GM12878 (cell line): Measurements from ENCODE around the gene SYMPK. TPM values are rescaled to one million over a fixed set of nuclear protein-coding genes. Genes with fewer than 3 reads are reported as not detected.

Source experiments
- ATAC-seq: fragments of 200-7000 bp; cut with Tn5 transposase; 3 replicates; pipeline ENCODE4 v1.9.1; 2020; ENCODE audit warnings: mild to moderate bottlenecking, moderate library complexity
- BruUV-seq: library from RNA; stranded (reverse); fragments of 400-500 nt; replicated peaks from 2 replicates; lab custom pipeline; 2021; lab: Mats Ljungman, UMichigan
- CTCF ChIA-PET: fragments of 300-600 bp; sonication (Branson Sonifier 250); formaldehyde crosslinking; extraction: SDS; loops from one replicate; lab custom pipeline; 2021; ENCODE audit warnings: inconsistent platforms; lab: Yijun Ruan, JAX
- POLR2A ChIA-PET: fragments of 350-600 bp; formaldehyde crosslinking; extraction: SDS; loops from one replicate; lab custom pipeline; 2021; ENCODE audit warnings: inconsistent platforms; lab: Charles Lee
- RAD21 ChIA-PET: fragments of 300-600 bp; sonication (Branson Sonifier 250); formaldehyde crosslinking; loops from one replicate; lab custom pipeline; 2023; ENCODE audit warnings: antibody characterized with exemption; ENCODE audit not compliant: unreplicated experiment; lab: Charles Lee
- SMC1A ChIA-PET: fragments of 300-600 bp; sonication (Branson Sonifier 250); formaldehyde crosslinking; loops from one replicate; lab custom pipeline; 2023; ENCODE audit not compliant: unreplicated experiment, uncharacterized antibody; lab: Charles Lee
- DNase-seq: peaks from one replicate; pipeline ENCODE4 v3.0.0-alpha.2; 2011; ENCODE audit warnings: low read depth, low spot score
- FAIRE-seq: peaks from 3 replicates; lab custom pipeline; 2011; peaks lifted over from hg19 to GRCh38; lab: Jason Lieb, UNC
- H2AFZ ChIP-seq: 2 replicates; pipeline ENCODE4 v1.6.0; 2011; ENCODE audit warnings: low read depth, low read length, control low read depth; ENCODE audit not compliant: control insufficient read depth
- H3K27ac ChIP-seq: 2 replicates; pipeline ENCODE4 v1.5.1; 2011; ENCODE audit warnings: control low read depth; ENCODE audit not compliant: control insufficient read depth, insufficient read depth
- H3K27me3 ChIP-seq, 2 experiments: replicated peaks in 1 of 2; 2 replicates each; pipeline versions ENCODE4 v1.6.0 to v1.6.1; 2011; ENCODE audit warnings: low read length in 1 of 2; ENCODE audit not compliant: control insufficient read depth in 2 of 2, insufficient read depth in 2 of 2
- H3K36me3 ChIP-seq, 2 experiments: 2 replicates each; pipeline ENCODE4 v1.5.1; 2011; ENCODE audit warnings: low read length in 1 of 2; ENCODE audit not compliant: control insufficient read depth in 2 of 2, insufficient read depth in 2 of 2
- H3K4me1 ChIP-seq: 2 replicates; pipeline ENCODE4 v1.6.1; 2011; ENCODE audit warnings: mild to moderate bottlenecking, low read length, moderate library complexity, mixed read lengths; ENCODE audit not compliant: control insufficient read depth, insufficient read depth
- H3K4me2 ChIP-seq: 2 replicates; pipeline ENCODE4 v1.6.0; 2011; ENCODE audit warnings: control low read depth; ENCODE audit not compliant: control insufficient read depth, insufficient read depth
- H3K4me3 ChIP-seq: fragments of 200-600 bp; sonication (generic); 2 replicates; pipeline ENCODE4 v1.5.1; 2016
- H3K79me2 ChIP-seq: 2 replicates; pipeline ENCODE4 v1.6.0; 2011; ENCODE audit warnings: low read length; ENCODE audit not compliant: control insufficient read depth, insufficient read depth
- H3K9ac ChIP-seq: 2 replicates; pipeline ENCODE4 v1.8.0; 2011; ENCODE audit warnings: low read length, control low read depth, mixed read lengths; ENCODE audit not compliant: control insufficient read depth, insufficient read depth
- H3K9me3 ChIP-seq: replicated peaks from 3 replicates; pipeline ENCODE4 v1.5.1; 2011; ENCODE audit warnings: mild to moderate bottlenecking, low read length; ENCODE audit not compliant: control insufficient read depth, insufficient read depth
- H4K20me1 ChIP-seq: 2 replicates; pipeline ENCODE4 v1.6.0; 2011; ENCODE audit not compliant: control insufficient read depth, insufficient read depth
- CREB1 ChIP-seq: IDR thresholded peaks from 2 replicates; pipeline ENCODE4 v1.6.1; 2012; ENCODE audit warnings: low read depth, mild to moderate bottlenecking, inconsistent platforms
- IKZF1 ChIP-seq: fragments of 450-650 bp; conservative IDR thresholded peaks from 2 replicates; pipeline ENCODE4 v1.6.1; 2017; ENCODE audit warnings: antibody characterized with exemption, mild to moderate bottlenecking
- IKZF2 ChIP-seq, 2 experiments: fragments of 450-650 bp; IDR thresholded peaks; 2 replicates each; pipeline ENCODE4 v1.6.1; 2017; ENCODE audit warnings: mild to moderate bottlenecking in 2 of 2, moderate library complexity in 2 of 2
- MYB ChIP-seq: fragments of 150-350 bp; IDR thresholded peaks from 2 replicates; pipeline ENCODE4 v1.6.1; 2014; ENCODE audit warnings: mild to moderate bottlenecking, low read depth, low read length, borderline replicate concordance
- SIX5 ChIP-seq: IDR thresholded peaks from 2 replicates; pipeline ENCODE4 v1.6.1; 2011; ENCODE audit warnings: mild to moderate bottlenecking, low read depth, low read length, moderate library complexity; ENCODE audit not compliant: severe bottlenecking
- WGBS: methylation state at CpG from one replicate; pipeline ENCODE4 v1.1.6; 2016; ENCODE audit warnings: low lambda C conversion rate; ENCODE audit not compliant: insufficient replicate concordance, insufficient coverage; ENCODE audit errors: missing lambda C conversion rate; 5-methylcytosine and 5-hydroxymethylcytosine counted together
- in situ Hi-C: fragments of 300-500 bp; cut with MboI; formaldehyde crosslinking; loops from 9 replicates; pipeline ENCODE4 v1.14.3; 2018; ENCODE audit warnings: mixed read lengths
- intact Hi-C: fragments of 100-400 bp; cut with micrococcal nuclease; formaldehyde crosslinking; loops from one replicate; pipeline ENCODE4 v1.14.2; 2022; ENCODE audit not compliant: unreplicated experiment
- polyA plus RNA-seq, 11 experiments: library from polyadenylated mRNA; depleted of rRNA in 4 of 11; unstranded in 6 of 11; stranded (reverse) in 5 of 11; fragments of >200 nt; fragmentation: Nextera tagmentation in 4 of 11; fragmentation: Illumina TruSeq in 1 of 11; extraction: Ambion mirVana in 4 of 11; extraction: Trizol in 1 of 11; gene quantifications; 1 replicate in 1 of 11; 2 replicates in 10 of 11; pipeline versions ENCODE4 v1.2.1 to v1.2.3, GENCODE V29; 2011 to 2016; ENCODE audit warnings: inconsistent platforms in 2 of 11, missing spikeins in 2 of 11, low read depth in 1 of 11
- total RNA-seq, 4 experiments: library from RNA; depleted of rRNA in 3 of 4; stranded (reverse); fragments of >200 nt in 3 of 4; fragmentation: Illumina TruSeq in 1 of 4; extraction: Trizol in 1 of 4; gene quantifications; 2 replicates each; pipeline versions ENCODE4 v1.2.1 to v1.2.3, GENCODE V29; 2013 to 2021
- TF ChIP-seq, protein P1 (sequence below): fragments of 450-650 bp; IDR thresholded peaks from 2 replicates; pipeline ENCODE4 v1.6.1; 2017; ENCODE audit warnings: mild to moderate bottlenecking, moderate library complexity
- TF ChIP-seq, protein P2 (sequence below): fragments of 450-650 bp; IDR thresholded peaks from 2 replicates; pipeline ENCODE4 v1.6.1; 2016; ENCODE audit warnings: mild to moderate bottlenecking

Gene SYMPK
- total and polyA plus RNA-seq, 10 of the 15 experiments (the other 5 are each of a cell fraction or from before 2014, with no cell fraction given), result 0.49 to 109 (median 42.5) TPM

DNA sequence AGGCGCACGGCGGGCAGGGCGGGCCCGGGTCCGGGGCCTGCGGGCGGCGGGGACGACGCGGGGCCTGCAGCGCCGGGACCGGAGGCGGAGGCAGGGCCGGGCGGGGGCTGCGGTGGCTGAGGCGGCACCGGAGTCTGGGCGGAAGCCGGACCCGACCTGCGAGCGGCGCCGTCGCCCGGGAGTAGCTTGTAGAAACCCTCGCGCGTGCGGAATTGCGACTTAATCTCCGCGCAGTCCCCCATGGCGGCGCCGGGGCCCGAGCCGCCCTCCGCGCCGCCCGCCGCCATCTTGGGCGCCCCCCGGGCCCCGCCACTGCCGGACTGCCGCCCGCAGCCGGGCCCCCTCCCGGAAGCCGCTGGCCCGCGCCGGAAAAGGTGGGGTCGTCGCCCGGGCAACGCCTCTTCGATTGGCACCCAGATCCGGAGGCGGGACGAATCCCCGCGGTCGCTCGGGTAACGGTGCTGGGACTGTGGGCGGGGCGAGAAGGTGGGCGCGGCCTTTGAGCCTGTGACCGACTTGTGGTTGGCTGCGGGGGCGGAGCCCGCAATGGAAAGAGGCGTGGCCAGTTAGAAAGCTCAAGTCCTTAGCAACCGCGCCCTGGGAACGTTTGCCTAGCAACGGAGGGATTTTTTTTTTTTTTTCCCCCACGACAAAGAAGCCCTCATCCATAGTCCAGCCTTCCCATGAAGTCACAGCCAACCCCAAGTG lies 70.3 kb downstream of the SYMPK start, which contains the start of gene DMWD (continued):
- TF ChIP-seq SIX5 (no peak), MYB (no peak), IKZF1 (peak; percentile 75)

DNA sequence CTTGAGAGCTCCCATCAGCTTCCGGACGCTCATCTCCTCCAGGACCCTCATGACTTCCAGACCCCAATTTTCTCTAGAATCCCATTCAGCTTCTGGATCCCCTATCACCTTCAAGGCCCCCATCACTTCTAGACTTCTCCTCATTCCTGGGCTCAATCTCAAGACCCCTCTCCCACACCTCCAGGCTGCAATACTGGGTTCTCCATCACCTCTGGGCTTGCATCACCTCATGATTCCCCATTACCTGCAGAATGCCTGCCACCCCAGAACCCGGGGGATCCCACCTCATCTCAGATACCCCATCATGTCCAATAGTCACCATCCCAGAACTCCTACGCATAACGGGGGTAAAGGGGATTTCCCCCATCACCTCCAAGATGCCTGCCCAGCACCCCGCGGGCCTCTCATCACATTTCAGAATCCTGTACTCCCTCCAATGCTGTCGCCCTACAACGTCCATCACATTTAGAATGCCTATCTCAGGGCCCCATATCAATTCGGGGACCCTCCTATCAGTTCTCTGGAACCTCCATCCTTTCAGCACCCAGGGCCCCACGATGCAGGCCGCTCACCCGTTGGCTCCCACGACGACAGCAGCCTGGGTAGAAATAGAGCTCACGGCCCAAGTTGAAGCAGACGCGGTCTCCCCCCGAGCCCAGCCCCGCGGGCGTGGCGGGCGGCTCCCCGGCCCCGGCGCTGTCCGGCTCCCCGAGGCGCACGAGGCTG lies 71.0 kb downstream of the SYMPK start:
- in situ Hi-C loops (no loop called here), intact Hi-C loops (loop anchor here (2.0 kb wide), 1 partner anchor 23 kb away; the partner anchor contains the start of gene SIX5)
- peak overlapping the region; percentile 98 for H3K4me3 ChIP-seq
- peaks cover 14% of the 10 kb centered on the region for H3K4me1 ChIP-seq
- no peaks in the 10 kb centered on the region for H3K27me3 ChIP-seq
- ChIA-PET CTCF (interaction anchor here (0.9 to 3.1 kb wide), 3 partner anchors 13 to 23 kb away, joined by 4 to 13 read pairs (median 4); partner anchors contain the start of gene SIX5), POLR2A (interaction anchor here (0.6 to 2.9 kb wide), 3 partner anchors 22 to 1788 kb away, joined by 3 to 20 read pairs (median 3); partner anchors contain the start of gene SIX5), RAD21 (interaction anchor here (0.9 to 2.7 kb wide), 3 partner anchors 13 to 100 kb away, joined by 4 to 18 read pairs (median 4); partner anchors contain the start of genes QPCTL, SIX5 and SNRPD2), SMC1A (no interaction called here)
- BruUV-seq, result TSS peak; percentile 55
- peak overlapping the region; percentile 74 for H3K9ac ChIP-seq
- H3K4me2 ChIP-seq, result peak overlapping the region; percentile 32
- FAIRE-seq, result no peak
- no peaks in the 10 kb centered on the region for H3K9me3 ChIP-seq
- TF ChIP-seq, protein P1, sequence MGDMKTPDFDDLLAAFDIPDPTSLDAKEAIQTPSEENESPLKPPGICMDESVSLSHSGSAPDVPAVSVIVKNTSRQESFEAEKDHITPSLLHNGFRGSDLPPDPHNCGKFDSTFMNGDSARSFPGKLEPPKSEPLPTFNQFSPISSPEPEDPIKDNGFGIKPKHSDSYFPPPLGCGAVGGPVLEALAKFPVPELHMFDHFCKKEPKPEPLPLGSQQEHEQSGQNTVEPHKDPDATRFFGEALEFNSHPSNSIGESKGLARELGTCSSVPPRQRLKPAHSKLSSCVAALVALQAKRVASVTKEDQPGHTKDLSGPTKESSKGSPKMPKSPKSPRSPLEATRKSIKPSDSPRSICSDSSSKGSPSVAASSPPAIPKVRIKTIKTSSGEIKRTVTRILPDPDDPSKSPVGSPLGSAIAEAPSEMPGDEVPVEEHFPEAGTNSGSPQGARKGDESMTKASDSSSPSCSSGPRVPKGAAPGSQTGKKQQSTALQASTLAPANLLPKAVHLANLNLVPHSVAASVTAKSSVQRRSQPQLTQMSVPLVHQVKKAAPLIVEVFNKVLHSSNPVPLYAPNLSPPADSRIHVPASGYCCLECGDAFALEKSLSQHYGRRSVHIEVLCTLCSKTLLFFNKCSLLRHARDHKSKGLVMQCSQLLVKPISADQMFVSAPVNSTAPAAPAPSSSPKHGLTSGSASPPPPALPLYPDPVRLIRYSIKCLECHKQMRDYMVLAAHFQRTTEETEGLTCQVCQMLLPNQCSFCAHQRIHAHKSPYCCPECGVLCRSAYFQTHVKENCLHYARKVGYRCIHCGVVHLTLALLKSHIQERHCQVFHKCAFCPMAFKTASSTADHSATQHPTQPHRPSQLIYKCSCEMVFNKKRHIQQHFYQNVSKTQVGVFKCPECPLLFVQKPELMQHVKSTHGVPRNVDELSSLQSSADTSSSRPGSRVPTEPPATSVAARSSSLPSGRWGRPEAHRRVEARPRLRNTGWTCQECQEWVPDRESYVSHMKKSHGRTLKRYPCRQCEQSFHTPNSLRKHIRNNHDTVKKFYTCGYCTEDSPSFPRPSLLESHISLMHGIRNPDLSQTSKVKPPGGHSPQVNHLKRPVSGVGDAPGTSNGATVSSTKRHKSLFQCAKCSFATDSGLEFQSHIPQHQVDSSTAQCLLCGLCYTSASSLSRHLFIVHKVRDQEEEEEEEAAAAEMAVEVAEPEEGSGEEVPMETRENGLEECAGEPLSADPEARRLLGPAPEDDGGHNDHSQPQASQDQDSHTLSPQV, result no peak
- 0 out of 4 replicates have a peak, but pooled peaks of 1 of the 2 experiments have one; percentile 10 for TF ChIP-seq IKZF2 (IDR thresholded peaks at IDR 0.05)
- TF ChIP-seq, protein P2, sequence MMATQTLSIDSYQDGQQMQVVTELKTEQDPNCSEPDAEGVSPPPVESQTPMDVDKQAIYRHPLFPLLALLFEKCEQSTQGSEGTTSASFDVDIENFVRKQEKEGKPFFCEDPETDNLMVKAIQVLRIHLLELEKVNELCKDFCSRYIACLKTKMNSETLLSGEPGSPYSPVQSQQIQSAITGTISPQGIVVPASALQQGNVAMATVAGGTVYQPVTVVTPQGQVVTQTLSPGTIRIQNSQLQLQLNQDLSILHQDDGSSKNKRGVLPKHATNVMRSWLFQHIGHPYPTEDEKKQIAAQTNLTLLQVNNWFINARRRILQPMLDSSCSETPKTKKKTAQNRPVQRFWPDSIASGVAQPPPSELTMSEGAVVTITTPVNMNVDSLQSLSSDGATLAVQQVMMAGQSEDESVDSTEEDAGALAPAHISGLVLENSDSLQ, result 0 out of 2 replicates have a peak, but pooled peaks have one; percentile 5
- 0 out of 2 replicates have a peak, but pooled peaks have one; percentile 25 for TF ChIP-seq CREB1
- no peak for DNase-seq
- ATAC-seq, result peak; percentile 11; the same call in 2 of the 3 replicates
- peaks cover 0 to 12% of the 10 kb centered on the region in 2 experiments; a peak in 3 of 4 replicates for H3K36me3 ChIP-seq
- H3K27ac ChIP-seq, result peak overlapping the region; percentile 72
- no peaks in the 10 kb centered on the region for H4K20me1 ChIP-seq
- peak overlapping the region; percentile 1; the same call in 1 of the 2 replicates for H2AFZ ChIP-seq
- 5% methylated on average over 26 of the region's 31 CpGs for WGBS
- H3K79me2 ChIP-seq, result peaks cover 19% of the 10 kb centered on the region
